Eye (tissue), 1 donor: ENCODE measurements around the gene MTMR4.
"Not testable (repeated sequence)": the region's sequence is repeated elsewhere in the genome, so short reads cannot be mapped to it uniquely, and the experiment has no call there.

Source experiments
- DNase-seq: peaks from one replicate; pipeline ENCODE4 v3.0.0-alpha.2; 2015

The MTMR4 gene

GRCh38 chr17:58521680-58522079, 7.2 kb upstream of the MTMR4 start:
- DNase-seq = no peak

- DNase-seq = peak; percentile 51
These were observed 6.5 kb upstream of the MTMR4 start for GRCh38 chr17:58520843-58521430.

GRCh38 chr17:58517928-58518609, 3.6 kb upstream of the MTMR4 start:
- peak; percentile 100 for DNase-seq

GRCh38 chr17:58517378-58517927, 3.0 kb upstream of the MTMR4 start:
- DNase-seq = no peak

GRCh38 chr17:58516644-58517377, 2.4 kb upstream of the MTMR4 start:
- DNase-seq = no peak

- no peak for DNase-seq
These were observed 848 bp upstream of the MTMR4 start for GRCh38 chr17:58515286-58515685.

GRCh38 chr17:58514770-58515157, 326 bp upstream of the MTMR4 start:
- no peak for DNase-seq

GRCh38 chr17:58513267-58513964, 1.0 kb downstream of the MTMR4 start:
- DNase-seq = peak; percentile 61

- no peak for DNase-seq
These were observed 4.4 kb downstream of the MTMR4 start for GRCh38 chr17:58510075-58510474.

- DNase-seq = no peak
These were observed 5.9 kb downstream of the MTMR4 start for GRCh38 chr17:58508341-58509067.

- DNase-seq = no peak
These were observed 7.3 kb downstream of the MTMR4 start for GRCh38 chr17:58507123-58507634.

- DNase-seq = no peak
These were observed 7.9 kb downstream of the MTMR4 start for GRCh38 chr17:58506354-58507080.

- DNase-seq = no peak
These were observed 9.5 kb downstream of the MTMR4 start for GRCh38 chr17:58504826-58505351.

- no peak for DNase-seq
These were observed 10.6 kb downstream of the MTMR4 start for GRCh38 chr17:58503866-58504265.

- not testable (repeated sequence) for DNase-seq
These were observed 11.3 kb downstream of the MTMR4 start for GRCh38 chr17:58503134-58503533.

GRCh38 chr17:58501451-58501850, 13.0 kb downstream of the MTMR4 start:
- DNase-seq = no peak

GRCh38 chr17:58498177-58498828, 16.1 kb downstream of the MTMR4 start:
- DNase-seq = no peak

GRCh38 chr17:58493506-58493905, 20.9 kb downstream of the MTMR4 start:
- DNase-seq = no peak

GRCh38 chr17:58492238-58493121, 22.0 kb downstream of the MTMR4 start:
- DNase-seq = no peak
